Body of pancreas (tissue), 4 donors: ENCODE results near the gene ZFHX3.

Source experiments
- POLR2A ChIP-seq, 3 donors: fragments of 450-650 bp; IDR thresholded peaks; one replicate each; pipeline ENCODE4 v1.6.1; 2016; ENCODE audit warnings: antibody characterized with exemption in 3 of 3, mild to moderate bottlenecking in 2 of 3
- TF ChIP-seq, protein P1 (sequence below), 7 experiments: fragments of 450-650 bp in 4 of 7; fragments of 200-600 bp in 3 of 7; sonication (generic) in 3 of 7; IDR thresholded peaks; one replicate each; pipeline ENCODE4 v1.5.1; 2016 to 2019; ENCODE audit warnings: antibody characterized with exemption in 7 of 7

DNA sequence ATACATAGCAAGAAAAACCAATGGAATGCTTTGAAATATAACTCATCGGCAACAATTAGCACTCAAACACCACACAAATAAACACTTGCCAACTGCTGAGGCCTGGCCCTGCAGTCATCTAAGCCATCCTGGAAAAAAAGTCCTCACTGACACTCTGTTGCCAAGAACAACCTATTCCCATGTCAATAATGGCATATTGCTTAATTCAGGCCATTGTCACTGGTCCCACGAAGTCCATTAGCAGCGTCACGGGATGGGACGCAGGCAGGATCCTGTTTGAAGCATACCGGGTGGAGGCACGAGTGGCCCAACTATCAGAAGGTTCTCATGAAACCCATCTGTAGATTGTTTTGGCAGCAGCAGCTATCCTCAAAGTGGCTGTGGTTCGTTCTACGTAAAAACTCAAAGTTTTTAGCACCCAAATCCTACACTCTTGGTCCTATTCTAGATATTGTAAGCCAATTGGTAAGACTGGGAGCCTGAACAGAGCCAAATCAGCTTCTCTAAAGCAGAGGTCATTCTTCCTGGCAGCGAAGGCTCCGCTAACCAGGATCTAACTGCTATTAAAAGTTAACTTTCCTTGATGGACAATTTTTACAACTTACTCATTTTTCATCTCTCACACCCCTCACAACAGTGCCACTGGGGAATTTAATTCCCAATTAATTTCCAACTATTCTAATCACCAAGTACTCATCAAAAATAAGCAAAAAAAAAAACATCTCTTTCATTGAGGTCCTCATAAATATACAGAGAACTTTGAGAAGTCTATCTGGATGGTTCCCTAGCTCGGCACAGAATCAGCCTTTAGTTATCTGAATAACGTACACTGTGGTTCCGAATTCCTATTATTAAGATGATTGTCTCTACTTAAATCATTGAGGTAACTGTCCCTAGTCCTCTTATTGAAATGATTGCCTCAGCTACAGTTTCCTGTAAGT is 91.5 kb downstream of the ZFHX3 start:
- TF ChIP-seq, protein P1, sequence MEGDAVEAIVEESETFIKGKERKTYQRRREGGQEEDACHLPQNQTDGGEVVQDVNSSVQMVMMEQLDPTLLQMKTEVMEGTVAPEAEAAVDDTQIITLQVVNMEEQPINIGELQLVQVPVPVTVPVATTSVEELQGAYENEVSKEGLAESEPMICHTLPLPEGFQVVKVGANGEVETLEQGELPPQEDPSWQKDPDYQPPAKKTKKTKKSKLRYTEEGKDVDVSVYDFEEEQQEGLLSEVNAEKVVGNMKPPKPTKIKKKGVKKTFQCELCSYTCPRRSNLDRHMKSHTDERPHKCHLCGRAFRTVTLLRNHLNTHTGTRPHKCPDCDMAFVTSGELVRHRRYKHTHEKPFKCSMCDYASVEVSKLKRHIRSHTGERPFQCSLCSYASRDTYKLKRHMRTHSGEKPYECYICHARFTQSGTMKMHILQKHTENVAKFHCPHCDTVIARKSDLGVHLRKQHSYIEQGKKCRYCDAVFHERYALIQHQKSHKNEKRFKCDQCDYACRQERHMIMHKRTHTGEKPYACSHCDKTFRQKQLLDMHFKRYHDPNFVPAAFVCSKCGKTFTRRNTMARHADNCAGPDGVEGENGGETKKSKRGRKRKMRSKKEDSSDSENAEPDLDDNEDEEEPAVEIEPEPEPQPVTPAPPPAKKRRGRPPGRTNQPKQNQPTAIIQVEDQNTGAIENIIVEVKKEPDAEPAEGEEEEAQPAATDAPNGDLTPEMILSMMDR (IDR thresholded peaks at IDR 0.05) = no peak
- TF ChIP-seq POLR2A (IDR thresholded peaks at IDR 0.05) = no peak
